CD4-positive, alpha-beta memory T cell (primary cell): ENCODE measurements around the gene CYP4F11. TPM values are rescaled to one million over a fixed set of nuclear protein-coding genes. Genes with fewer than 3 reads are reported as not detected.
A peak's percentile ranks its signal among the peaks of the same experiment; 100 is the strongest.

Source experiments
- CTCF ChIA-PET: fragments of 350-600 bp; sonication (Branson Sonifier 250); formaldehyde crosslinking; loops from one replicate; lab custom pipeline; 2021; ENCODE audit warnings: inconsistent platforms; ENCODE audit not compliant: partially characterized antibody; lab: Charles Lee
- POLR2A ChIA-PET: fragments of 350-600 bp; sonication (Branson Sonifier 250); formaldehyde crosslinking; loops from one replicate; lab custom pipeline; 2021; ENCODE audit not compliant: partially characterized antibody; lab: Charles Lee
- DNase-seq, 5 donors: peaks; one replicate each; pipeline versions ENCODE4 v3.0.0 to v3.0.0-alpha.2; 2020 to 2022; ENCODE audit warnings: mixed read lengths in 1 of 5
- H3K27ac ChIP-seq: one replicate; pipeline ENCODE4 v1.7.0; 2013; ENCODE audit warnings: low read depth, low read length
- H3K27me3 ChIP-seq: 2 replicates; pipeline ENCODE4 v1.7.0; 2013; ENCODE audit warnings: mild to moderate bottlenecking, low read length, moderate library complexity; ENCODE audit not compliant: insufficient read depth
- H3K36me3 ChIP-seq: 2 replicates; pipeline ENCODE4 v1.7.0; 2013; ENCODE audit warnings: mild to moderate bottlenecking, low read length, moderate library complexity; ENCODE audit not compliant: insufficient read depth
- H3K4me1 ChIP-seq: 2 replicates; pipeline ENCODE4 v1.7.0; 2013; ENCODE audit warnings: mild to moderate bottlenecking, low read length, moderate library complexity; ENCODE audit not compliant: insufficient read depth
- H3K4me3 ChIP-seq, 2 donors: one replicate each; pipeline ENCODE4 v1.7.0; 2013; ENCODE audit warnings: low read length in 2 of 2, mild to moderate bottlenecking in 1 of 2
- H3K9me3 ChIP-seq, 2 donors: one replicate each; pipeline ENCODE4 v1.7.0; 2013; ENCODE audit warnings: low read length in 2 of 2, control low read depth in 1 of 2; ENCODE audit not compliant: control insufficient read depth in 1 of 2
- H3K27ac Mint-ChIP-seq, 7 donors: one replicate each; pipeline ENCODE4 v1.8.0; 2020 to 2021; ENCODE audit warnings: mixed read lengths in 7 of 7, mild to moderate bottlenecking in 6 of 7, inconsistent platforms in 3 of 7, moderate library complexity in 3 of 7
- H3K27me3 Mint-ChIP-seq, 2 donors: one replicate each; pipeline ENCODE4 v1.8.0; 2020 to 2021; ENCODE audit warnings: mixed read lengths in 2 of 2
- H3K36me3 Mint-ChIP-seq, 2 donors: one replicate each; pipeline ENCODE4 v1.8.0; 2020 to 2021; ENCODE audit warnings: mixed read lengths in 2 of 2, inconsistent platforms in 1 of 2, mild to moderate bottlenecking in 1 of 2
- H3K4me1 Mint-ChIP-seq, 4 donors: one replicate each; pipeline ENCODE4 v1.8.0; 2020 to 2021; ENCODE audit warnings: mixed read lengths in 4 of 4, mild to moderate bottlenecking in 1 of 4
- H3K4me3 Mint-ChIP-seq, 8 donors: one replicate each; pipeline ENCODE4 v1.8.0; 2020 to 2021; ENCODE audit warnings: mixed read lengths in 8 of 8, mild to moderate bottlenecking in 7 of 8, moderate library complexity in 6 of 8, inconsistent platforms in 3 of 8
- H3K9me3 Mint-ChIP-seq, 8 donors: one replicate each; pipeline ENCODE4 v1.8.0; 2020 to 2021; ENCODE audit warnings: mixed read lengths in 8 of 8, mild to moderate bottlenecking in 5 of 8, inconsistent platforms in 3 of 8, moderate library complexity in 1 of 8
- intact Hi-C: fragments of 100-400 bp; cut with micrococcal nuclease; formaldehyde crosslinking; loops from one replicate; pipeline ENCODE4 v1.15.1; 2023
- polyA plus RNA-seq, 2 donors: library from polyadenylated mRNA; unstranded; fragments of 300-500 nt; fragmentation: Illumina TruSeq; gene quantifications; one replicate each; pipeline ENCODE4 v1.2.3, GENCODE V29; 2021
- total RNA-seq, 2 experiments: library from RNA; stranded (reverse); gene quantifications; one replicate each; pipeline ENCODE4 v1.2.3, GENCODE V29; 2021

Gene CYP4F11
- total and polyA plus RNA-seq, 4 experiments from 2014 or later: not detected

DNA sequence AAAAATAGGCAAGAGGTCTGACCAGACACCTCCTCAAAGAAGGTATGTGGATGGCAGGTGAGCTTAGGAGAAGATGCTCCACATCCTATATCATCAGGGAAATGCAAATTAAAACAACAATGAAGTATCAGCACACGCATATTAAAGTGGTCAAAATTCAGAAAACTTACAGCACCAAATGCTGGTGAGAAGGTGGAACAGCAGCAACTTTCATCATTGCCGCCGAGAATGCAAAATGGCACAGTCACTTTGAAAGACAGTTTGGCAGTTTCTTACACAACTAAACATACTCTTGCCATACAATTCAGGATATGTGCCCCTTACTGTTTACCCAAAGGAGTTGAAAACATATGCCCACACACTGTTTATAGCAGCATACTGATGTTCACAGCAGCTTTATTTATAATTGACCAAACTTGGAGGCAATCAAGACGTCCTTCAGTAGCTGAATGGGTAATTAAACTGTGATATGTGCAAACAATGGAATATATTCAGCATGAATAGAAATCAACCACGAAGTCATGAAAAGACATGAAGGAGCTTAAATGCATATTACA lies 37.0 kb upstream of the CYP4F11 start:
- intact Hi-C loops: no loop called here

DNA sequence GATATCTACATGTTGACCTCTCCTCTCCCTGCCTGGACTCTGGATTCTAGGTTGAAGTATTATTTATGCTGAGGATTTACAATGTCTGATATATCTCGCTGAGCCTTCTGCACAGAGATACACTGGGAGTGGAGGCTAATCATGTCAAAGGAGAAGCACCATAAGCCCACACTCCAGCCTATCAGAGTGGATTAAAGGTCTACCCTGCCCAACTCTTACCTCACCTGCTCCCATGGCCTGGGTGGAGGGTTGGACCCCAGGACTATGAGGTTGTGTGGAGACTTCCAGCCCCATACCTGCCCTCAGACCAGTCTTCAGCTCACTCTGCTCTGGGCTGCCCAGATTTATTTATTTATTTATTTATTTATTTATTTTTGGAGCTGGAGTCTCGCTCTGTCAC lies 29.9 kb upstream of the CYP4F11 start:
- peaks cover 14 to 29% of the 10 kb centered on the region in 2 donors for H3K27me3 Mint-ChIP-seq
- CTCF ChIA-PET: no interaction called here

More for the DNA sequence above, 37.0 kb upstream of the CYP4F11 start:
- Histone ChIP-seq H3K4me3 (no peak overlapping the region), H3K27me3 (no peaks in the 10 kb centered on the region), H3K36me3 (no peaks in the 10 kb centered on the region), H3K27ac (no peak overlapping the region), H3K4me1 (no peaks in the 10 kb centered on the region), H3K9me3 (no peaks in the 10 kb centered on the region)
- Mint-ChIP-seq H3K4me3 (no peak overlapping the region), H3K9me3 (peaks cover 0 to 11% (median 1%) of the 10 kb centered on the region in 8 donors), H3K4me1 (no peaks in the 10 kb centered on the region), H3K36me3 (no peaks in the 10 kb centered on the region), H3K27ac (no peak overlapping the region), H3K27me3 (peaks cover 26 to 28% of the 10 kb centered on the region in 2 donors)
- peak in 1 of 5 donors; percentile 4 for DNase-seq
- ChIA-PET POLR2A (no interaction called here), CTCF (no interaction called here)

DNA sequence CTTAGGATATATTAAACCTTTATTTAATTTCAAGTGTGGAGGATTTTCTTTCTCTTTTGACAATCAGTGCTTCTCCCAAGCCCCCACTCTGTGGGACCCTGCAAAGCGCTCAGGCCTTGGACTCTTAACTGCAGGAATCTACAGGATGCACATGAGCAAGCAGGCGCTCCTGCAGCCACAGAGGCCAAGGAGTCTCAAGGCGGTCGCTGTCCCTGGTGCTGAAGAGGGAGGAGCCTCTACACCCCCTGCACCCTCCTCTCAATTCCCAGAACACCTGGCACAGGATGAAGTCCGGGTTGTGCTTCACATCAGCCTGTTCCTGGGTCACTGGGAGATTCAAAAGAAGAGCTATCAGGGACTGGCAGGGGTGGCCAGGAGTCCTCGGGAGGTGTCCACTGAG lies 28.0 kb upstream of the CYP4F11 start:
- H3K9me3 Mint-ChIP-seq: peaks cover 0 to 5% (median 0%) of the 10 kb centered on the region in 8 donors
- intact Hi-C loops: no loop called here
- ChIA-PET POLR2A (no interaction called here), CTCF (no interaction called here)
- H3K4me3 Mint-ChIP-seq: no peak overlapping the region
- no peak overlapping the region for H3K27ac Mint-ChIP-seq
- peaks cover 20 to 36% of the 10 kb centered on the region in 2 donors for H3K27me3 Mint-ChIP-seq
- Histone ChIP-seq H3K4me1 (no peaks in the 10 kb centered on the region), H3K9me3 (no peaks in the 10 kb centered on the region), H3K36me3 (no peaks in the 10 kb centered on the region), H3K27ac (no peak overlapping the region), H3K4me3 (no peak overlapping the region), H3K27me3 (no peaks in the 10 kb centered on the region)
- no peak for DNase-seq
- H3K36me3 Mint-ChIP-seq: no peaks in the 10 kb centered on the region
- no peaks in the 10 kb centered on the region for H3K4me1 Mint-ChIP-seq

More for the DNA sequence above, 29.9 kb upstream of the CYP4F11 start:
- H3K27ac ChIP-seq: no peak overlapping the region
- Mint-ChIP-seq H3K27ac (no peak overlapping the region), H3K36me3 (no peaks in the 10 kb centered on the region), H3K4me1 (no peaks in the 10 kb centered on the region), H3K4me3 (no peak overlapping the region), H3K9me3 (peaks cover 0 to 5% (median 0%) of the 10 kb centered on the region in 8 donors)
- no peak for DNase-seq
- POLR2A ChIA-PET: no interaction called here
- H3K4me1 ChIP-seq: no peaks in the 10 kb centered on the region
- intact Hi-C loops: no loop called here
- H3K27me3 ChIP-seq: no peaks in the 10 kb centered on the region
- H3K9me3 ChIP-seq: no peaks in the 10 kb centered on the region
- no peaks in the 10 kb centered on the region for H3K36me3 ChIP-seq
- H3K4me3 ChIP-seq: no peak overlapping the region

DNA sequence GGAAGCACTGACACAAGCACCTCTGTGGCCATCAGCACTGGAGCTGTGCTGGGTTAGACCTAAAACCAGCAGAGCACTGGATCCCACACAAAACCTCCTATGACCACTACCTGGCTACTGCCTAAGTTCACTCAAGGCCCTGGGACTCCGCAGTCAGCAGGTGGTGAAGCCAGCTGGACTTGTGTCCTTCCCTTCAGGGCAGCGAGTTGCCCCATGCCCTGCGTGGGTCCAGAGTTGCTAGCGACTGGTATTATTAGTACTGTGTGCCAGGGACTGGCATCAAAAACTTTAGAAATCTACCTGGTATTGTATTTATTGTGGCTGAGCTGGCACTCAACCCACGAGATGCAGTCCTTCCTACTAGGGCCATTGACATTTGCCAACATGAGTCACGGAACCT lies 20.5 kb upstream of the CYP4F11 start:
- Histone ChIP-seq H3K36me3 (no peaks in the 10 kb centered on the region), H3K4me1 (no peaks in the 10 kb centered on the region), H3K27ac (no peak overlapping the region), H3K9me3 (no peaks in the 10 kb centered on the region), H3K4me3 (no peak overlapping the region), H3K27me3 (peaks cover 9% of the 10 kb centered on the region)
- H3K36me3 Mint-ChIP-seq: no peaks in the 10 kb centered on the region
- H3K4me1 Mint-ChIP-seq: no peaks in the 10 kb centered on the region
- peaks cover 30 to 51% of the 10 kb centered on the region in 2 donors for H3K27me3 Mint-ChIP-seq
- CTCF ChIA-PET: no interaction called here
- no peak overlapping the region for H3K4me3 Mint-ChIP-seq
- DNase-seq: no peak
- POLR2A ChIA-PET: no interaction called here
- intact Hi-C loops: no loop called here
- no peak overlapping the region for H3K27ac Mint-ChIP-seq
- H3K9me3 Mint-ChIP-seq: peaks cover 0 to 3% (median 2%) of the 10 kb centered on the region in 8 donors

DNA sequence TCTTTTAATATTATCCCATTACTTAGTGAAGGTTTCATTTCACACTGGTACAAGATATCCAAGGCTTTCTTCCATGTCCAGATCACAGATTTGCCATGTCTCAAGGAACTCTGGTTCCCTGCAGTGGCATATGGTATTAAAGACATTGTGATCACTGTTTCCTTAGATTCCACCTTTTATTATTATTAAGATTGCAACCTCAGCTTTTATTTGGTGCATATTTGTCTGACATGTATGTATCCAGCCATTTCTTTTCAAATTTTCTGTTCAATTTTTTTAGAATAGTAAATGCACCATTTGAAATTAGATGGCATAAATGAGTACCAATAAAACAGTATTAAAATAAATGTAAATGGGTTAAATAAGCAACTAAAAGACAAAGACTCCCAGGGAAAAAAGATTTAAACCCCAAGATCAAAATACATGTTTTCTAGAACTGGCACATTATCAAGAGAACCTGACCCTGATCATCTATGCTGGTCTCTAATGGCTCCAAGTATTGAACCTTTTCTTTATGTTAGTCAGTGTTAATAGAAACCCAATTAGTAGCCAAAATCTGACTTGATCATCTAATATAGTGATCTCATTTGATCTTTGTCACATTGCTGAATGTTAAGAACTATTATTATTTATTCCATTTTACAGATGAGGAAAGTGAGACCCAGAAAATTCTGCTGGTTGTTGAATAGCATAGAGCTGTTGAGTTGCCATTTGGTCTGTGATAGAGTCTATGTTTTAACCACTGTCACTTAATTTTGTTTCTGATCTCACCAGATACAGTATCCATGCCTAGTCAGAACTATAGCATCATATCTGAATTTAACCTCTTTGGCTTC lies 14.1 kb upstream of the CYP4F11 start, which contains the start of gene OR10H4:
TSS of gene OR10H4 (plus strand) at position 786 of the 836 bp plus-strand sequence. CDS start at position 786, 0 bp downstream.
- peaks cover 29 to 39% of the 10 kb centered on the region in 2 donors for H3K27me3 Mint-ChIP-seq
- H3K9me3 Mint-ChIP-seq: peaks cover 7 to 26% (median 20%) of the 10 kb centered on the region in 8 donors
- DNase-seq: no peak
- no peaks in the 10 kb centered on the region for H3K36me3 ChIP-seq
- H3K4me1 ChIP-seq: no peaks in the 10 kb centered on the region
- H3K27ac ChIP-seq: no peak within 1 kb of the TSS
- H3K9me3 ChIP-seq: peaks cover 0 to 5% of the 10 kb centered on the region in 2 donors
- no peak within 1 kb of the TSS for H3K4me3 Mint-ChIP-seq
- H3K27me3 ChIP-seq: no peaks in the 10 kb centered on the region
- peaks cover 5 to 10% of the 10 kb centered on the region in 2 donors for H3K36me3 Mint-ChIP-seq
- H3K27ac Mint-ChIP-seq: peak within 1 kb of the TSS in 1 of 7 donors; percentile 1
- POLR2A ChIA-PET: no interaction called here
- intact Hi-C loops: no loop called here
- H3K4me3 ChIP-seq: no peak within 1 kb of the TSS
- CTCF ChIA-PET: no interaction called here
- no peaks in the 10 kb centered on the region for H3K4me1 Mint-ChIP-seq

DNA sequence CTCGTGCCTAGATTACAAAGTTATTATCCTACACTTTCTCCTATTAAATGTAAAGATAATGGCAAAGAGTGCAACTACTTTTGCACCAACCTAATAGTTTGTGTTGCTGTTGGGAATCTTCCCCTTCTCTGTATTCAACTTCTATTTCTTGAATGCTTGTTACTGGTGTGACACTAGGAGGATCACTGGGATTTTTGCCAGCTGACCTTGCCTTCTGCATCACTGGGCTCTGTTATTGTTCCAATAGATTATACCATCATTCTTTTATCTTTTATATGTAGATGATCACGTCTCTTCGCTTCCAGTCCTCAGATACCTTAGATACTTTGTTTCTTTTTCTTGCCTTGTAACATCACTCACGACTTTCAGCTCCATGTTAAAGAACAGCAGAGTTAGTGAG lies 11.0 kb upstream of the CYP4F11 start:
- Mint-ChIP-seq H3K27ac (no peak overlapping the region), H3K4me3 (no peak overlapping the region), H3K9me3 (peaks cover 7 to 26% (median 20%) of the 10 kb centered on the region in 8 donors), H3K4me1 (no peaks in the 10 kb centered on the region), H3K27me3 (peaks cover 28 to 30% of the 10 kb centered on the region in 2 donors), H3K36me3 (peaks cover 5 to 10% of the 10 kb centered on the region in 2 donors)
- intact Hi-C loops: no loop called here
- no peaks in the 10 kb centered on the region for H3K4me1 ChIP-seq
- CTCF ChIA-PET: no interaction called here
- no peak overlapping the region for H3K4me3 ChIP-seq
- no peaks in the 10 kb centered on the region for H3K36me3 ChIP-seq
- H3K27me3 ChIP-seq: no peaks in the 10 kb centered on the region
- POLR2A ChIA-PET: no interaction called here
- peaks cover 0 to 5% of the 10 kb centered on the region in 2 donors for H3K9me3 ChIP-seq
- no peak overlapping the region for H3K27ac ChIP-seq
- no peak for DNase-seq

DNA sequence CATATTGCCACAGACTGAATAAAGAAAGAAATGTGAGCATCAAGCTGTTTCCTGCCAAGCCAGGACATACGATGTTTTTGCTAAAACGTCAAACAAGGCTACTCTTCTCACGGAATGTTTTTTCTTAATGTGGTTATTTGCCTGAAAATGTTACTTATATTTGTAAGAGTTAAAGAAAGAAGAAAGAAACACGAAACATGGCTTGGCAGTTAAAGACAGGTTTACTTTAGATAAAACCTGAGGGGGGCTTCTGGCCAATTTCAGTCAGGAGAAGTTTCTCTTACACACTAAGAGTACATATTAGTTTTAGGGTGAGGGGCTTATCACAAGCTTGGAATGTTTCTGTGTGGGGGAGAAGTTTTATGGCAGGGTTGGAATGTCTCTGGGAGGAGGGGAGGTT lies 10.1 kb upstream of the CYP4F11 start:
- CTCF ChIA-PET: no interaction called here
- Mint-ChIP-seq H3K27ac (no peak overlapping the region), H3K4me1 (peaks cover 0 to 2% (median 0%) of the 10 kb centered on the region in 4 donors), H3K4me3 (no peak overlapping the region), H3K27me3 (peaks cover 30 to 31% of the 10 kb centered on the region in 2 donors), H3K9me3 (peaks cover 6 to 21% (median 15%) of the 10 kb centered on the region in 8 donors), H3K36me3 (peaks cover 5 to 10% of the 10 kb centered on the region in 2 donors)
- peaks cover 0 to 5% of the 10 kb centered on the region in 2 donors for H3K9me3 ChIP-seq
- no peak for DNase-seq
- POLR2A ChIA-PET: no interaction called here
- H3K27ac ChIP-seq: no peak overlapping the region
- H3K4me1 ChIP-seq: no peaks in the 10 kb centered on the region
- no peaks in the 10 kb centered on the region for H3K27me3 ChIP-seq
- intact Hi-C loops: no loop called here
- H3K36me3 ChIP-seq: no peaks in the 10 kb centered on the region
- no peak overlapping the region for H3K4me3 ChIP-seq
